ENCODE measurements around the gene SSPN. TPM values are rescaled to one million over a fixed set of nuclear protein-coding genes. Genes with fewer than 3 reads are reported as not detected.
"Not testable (repeated sequence)": the region's sequence is repeated elsewhere in the genome, so short reads cannot be mapped to it uniquely, and the experiment has no call there.

The SSPN gene
- total RNA-seq, 1 experiment from 2014 or later: 0.31 TPM

- no peak overlapping the region for H3K4me3 ChIP-seq (ENCODE audit: insufficient read depth, low read depth, low read length)
- H3K36me3 ChIP-seq (replicated peaks; ENCODE audit: control insufficient read depth, insufficient read depth, low read length): no peaks in the 10 kb centered on the region
- peaks cover 15% of the 10 kb centered on the region for H3K27me3 ChIP-seq (ENCODE audit: control insufficient read depth, insufficient read depth, low read length)
- DNase-seq: no peak
Observed at GRCh38 chr12:26231470-26231869, 36.1 kb downstream of the SSPN start.

DNA sequence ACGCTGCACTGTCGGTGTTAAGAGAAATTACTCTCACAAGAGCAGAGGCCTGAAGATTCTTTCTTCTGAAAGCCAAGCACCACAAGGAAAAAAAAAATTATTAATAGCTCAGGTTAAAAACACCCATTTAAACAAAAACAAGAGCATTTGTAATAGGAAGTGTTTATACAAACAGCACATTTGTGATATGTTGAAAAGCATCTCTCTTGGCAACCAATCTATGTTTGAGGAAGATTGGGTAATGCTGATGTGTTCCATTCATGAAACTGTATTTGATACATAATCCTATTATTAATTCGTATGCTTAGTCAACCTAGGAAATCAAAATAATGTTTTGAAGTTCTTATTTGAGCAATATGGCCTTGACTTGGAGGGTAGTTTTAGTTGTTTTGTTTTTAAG is 36.5 kb downstream of the SSPN start:
- peaks cover 10% of the 10 kb centered on the region for H3K27me3 ChIP-seq (ENCODE audit: control insufficient read depth, insufficient read depth, low read length)
- H3K36me3 ChIP-seq (replicated peaks; ENCODE audit: control insufficient read depth, insufficient read depth, low read length): no peaks in the 10 kb centered on the region
- no peak for DNase-seq
- H3K4me3 ChIP-seq (ENCODE audit: insufficient read depth, low read depth, low read length): no peak overlapping the region

DNA sequence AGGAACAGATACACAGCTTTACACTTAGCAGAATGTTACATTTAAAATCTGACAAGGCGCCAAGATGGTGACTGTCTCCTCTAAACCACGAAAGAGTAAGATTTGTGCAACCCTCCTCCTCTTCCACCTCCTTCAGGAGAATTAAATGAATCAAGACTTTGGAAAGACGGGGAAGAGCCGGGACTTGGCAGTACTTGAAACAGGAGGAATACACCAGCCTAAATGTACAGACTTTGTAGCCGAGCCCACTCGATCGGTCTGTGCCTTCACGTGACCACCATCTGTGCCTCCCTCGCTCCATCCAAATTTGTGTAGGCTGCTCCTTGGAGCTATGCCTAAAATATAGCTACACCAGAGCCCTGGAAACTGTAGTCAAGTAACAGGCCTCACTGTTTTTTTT is 38.3 kb downstream of the SSPN start:
- Histone ChIP-seq H3K36me3 (replicated peaks; ENCODE audit: control insufficient read depth, insufficient read depth, low read length) (no peaks in the 10 kb centered on the region), H3K27me3 (ENCODE audit: control insufficient read depth, insufficient read depth, low read length) (no peaks in the 10 kb centered on the region), H3K4me3 (ENCODE audit: insufficient read depth, low read depth, low read length) (no peak overlapping the region)
- DNase-seq: no peak

GRCh38 chr12:26235465-26235864 is 40.1 kb downstream of the SSPN start:
- not testable (repeated sequence) for H3K27me3 ChIP-seq (ENCODE audit: control insufficient read depth, insufficient read depth, low read length); H3K36me3 ChIP-seq (replicated peaks; ENCODE audit: control insufficient read depth, insufficient read depth, low read length); H3K4me3 ChIP-seq (ENCODE audit: insufficient read depth, low read depth, low read length); DNase-seq

DNA sequence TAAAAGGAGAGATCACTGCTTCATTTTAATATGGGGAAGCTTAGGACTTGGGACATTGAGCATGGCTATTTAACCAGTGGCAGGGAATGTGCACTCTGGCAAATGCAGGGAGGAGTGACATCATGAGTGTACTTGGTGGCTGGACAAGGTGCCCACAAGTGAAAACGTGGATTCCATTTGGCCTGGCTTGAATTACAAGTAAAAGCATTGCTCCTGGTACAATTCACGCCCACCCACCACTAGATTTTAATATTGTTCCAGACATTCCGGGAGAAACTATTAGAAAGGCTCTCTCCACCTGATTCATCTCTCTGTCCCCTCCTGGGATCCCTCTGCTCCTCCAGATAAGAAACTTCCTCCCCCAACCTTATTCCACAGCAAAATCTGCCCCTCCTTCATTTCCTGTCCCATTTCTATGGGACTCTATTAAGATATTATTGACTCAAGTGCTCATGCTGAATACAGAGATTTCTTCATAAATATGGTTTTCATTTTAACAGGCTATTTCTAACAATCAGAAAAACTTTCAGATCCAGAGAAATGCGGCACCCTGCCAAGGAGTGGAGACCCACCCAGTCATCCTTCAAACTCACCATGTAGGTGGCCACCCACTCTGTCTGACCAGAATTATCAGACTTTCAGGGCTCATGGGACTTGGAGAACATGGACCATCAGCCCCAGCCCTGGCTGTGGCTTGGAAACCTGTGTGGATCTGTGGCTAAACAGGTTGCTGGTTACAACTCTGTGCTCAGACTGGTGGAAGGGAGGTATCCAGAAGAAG is 43.2 kb downstream of the SSPN start:
- Histone ChIP-seq H3K4me3 (ENCODE audit: insufficient read depth, low read depth, low read length) (no peak overlapping the region), H3K36me3 (replicated peaks; ENCODE audit: control insufficient read depth, insufficient read depth, low read length) (no peaks in the 10 kb centered on the region), H3K27me3 (ENCODE audit: control insufficient read depth, insufficient read depth, low read length) (no peaks in the 10 kb centered on the region)
- no peak for DNase-seq

GRCh38 chr12:26239122-26239851 is 43.9 kb downstream of the SSPN start:
- H3K27me3 ChIP-seq (ENCODE audit: control insufficient read depth, insufficient read depth, low read length): no peaks in the 10 kb centered on the region
- no peaks in the 10 kb centered on the region for H3K36me3 ChIP-seq (replicated peaks; ENCODE audit: control insufficient read depth, insufficient read depth, low read length)
- H3K4me3 ChIP-seq (ENCODE audit: insufficient read depth, low read depth, low read length): no peak overlapping the region
- DNase-seq: no peak

DNA sequence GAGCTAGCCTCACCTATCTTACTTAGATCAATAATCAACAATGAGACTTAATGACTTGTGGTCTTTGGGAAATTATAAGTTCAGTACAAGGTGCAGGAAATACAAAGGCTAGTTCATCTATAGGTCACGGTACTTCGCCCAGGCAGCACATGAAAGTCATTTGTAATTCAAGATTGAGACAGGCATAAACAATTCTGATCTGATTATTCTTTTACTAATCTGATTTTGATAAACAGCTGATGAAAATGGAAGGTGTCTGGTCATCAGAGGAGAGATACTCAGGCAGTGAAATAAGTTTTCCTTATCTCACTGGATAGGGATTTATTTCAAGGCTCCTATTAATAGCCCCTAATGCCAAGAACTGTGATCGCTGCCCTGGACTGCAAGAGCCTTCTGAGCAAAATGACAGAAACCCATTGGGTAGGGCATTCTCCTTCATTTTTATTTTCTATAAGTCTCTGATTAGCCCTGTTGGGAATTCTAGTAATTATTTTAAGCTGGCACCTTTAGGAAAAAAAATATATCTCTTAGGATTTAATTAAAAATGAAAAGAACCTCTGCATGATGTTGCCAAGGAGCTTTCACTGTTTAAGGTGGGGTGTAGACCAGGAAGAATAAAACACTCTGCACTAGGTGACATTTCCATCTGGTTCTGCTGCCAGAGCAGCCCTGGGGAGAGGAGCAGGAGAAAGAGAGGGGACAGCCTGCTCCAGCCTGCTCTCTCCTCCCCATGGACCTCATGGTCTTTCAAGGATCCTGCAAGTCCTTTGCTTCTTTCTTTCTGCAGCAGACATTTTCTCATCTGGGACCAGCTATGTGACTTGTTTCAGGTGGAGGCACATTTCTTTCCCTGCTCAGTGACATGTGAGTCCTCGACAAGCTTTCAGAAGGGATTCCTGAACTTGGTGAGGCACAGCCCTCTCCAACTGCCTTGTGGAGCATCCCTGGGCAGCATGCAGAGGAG is 44.8 kb downstream of the SSPN start:
- H3K4me3 ChIP-seq (ENCODE audit: insufficient read depth, low read depth, low read length): no peak overlapping the region
- H3K27me3 ChIP-seq (ENCODE audit: control insufficient read depth, insufficient read depth, low read length): no peaks in the 10 kb centered on the region
- DNase-seq: no peak

DNA sequence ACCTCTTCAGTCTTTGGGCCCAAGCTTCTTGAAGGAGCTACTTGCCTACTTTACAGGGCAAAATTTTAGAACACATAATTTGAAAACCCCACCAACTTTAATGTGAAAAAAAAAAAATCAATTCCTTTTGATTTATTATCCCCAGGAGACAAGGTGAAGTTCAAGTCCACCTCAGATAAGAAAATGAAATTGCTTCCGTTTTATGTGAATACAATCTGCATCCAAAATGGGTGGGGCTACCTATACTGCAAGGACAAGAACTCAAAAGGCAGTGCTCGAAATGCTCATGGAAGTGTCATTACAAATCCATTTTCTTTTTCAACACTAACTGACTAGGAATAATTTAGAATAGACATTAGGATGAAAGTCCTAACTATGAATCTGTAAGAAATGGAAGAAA is 45.7 kb downstream of the SSPN start:
- DNase-seq: no peak
- H3K27me3 ChIP-seq (ENCODE audit: control insufficient read depth, insufficient read depth, low read length): no peaks in the 10 kb centered on the region

More for the DNA sequence above, 44.8 kb downstream of the SSPN start:
- H3K36me3 ChIP-seq (replicated peaks; ENCODE audit: control insufficient read depth, insufficient read depth, low read length): no peaks in the 10 kb centered on the region

GRCh38 chr12:26242683-26243082 is 47.3 kb downstream of the SSPN start:
- no peak for DNase-seq
- Histone ChIP-seq H3K27me3 (ENCODE audit: control insufficient read depth, insufficient read depth, low read length) (no peaks in the 10 kb centered on the region), H3K36me3 (replicated peaks; ENCODE audit: control insufficient read depth, insufficient read depth, low read length) (no peaks in the 10 kb centered on the region)

More for the DNA sequence above, 45.7 kb downstream of the SSPN start:
- H3K4me3 ChIP-seq (ENCODE audit: insufficient read depth, low read depth, low read length): no peak overlapping the region
- H3K36me3 ChIP-seq (replicated peaks; ENCODE audit: control insufficient read depth, insufficient read depth, low read length): no peaks in the 10 kb centered on the region

GRCh38 chr12:26244503-26244902 is 49.1 kb downstream of the SSPN start:
- Histone ChIP-seq H3K4me3 (ENCODE audit: insufficient read depth, low read depth, low read length) (no peak overlapping the region), H3K36me3 (replicated peaks; ENCODE audit: control insufficient read depth, insufficient read depth, low read length) (no peaks in the 10 kb centered on the region), H3K27me3 (ENCODE audit: control insufficient read depth, insufficient read depth, low read length) (no peaks in the 10 kb centered on the region)
- no peak for DNase-seq

More at GRCh38 chr12:26242683-26243082, 47.3 kb downstream of the SSPN start:
- no peak overlapping the region for H3K4me3 ChIP-seq (ENCODE audit: insufficient read depth, low read depth, low read length)

- H3K36me3 ChIP-seq (replicated peaks; ENCODE audit: control insufficient read depth, insufficient read depth, low read length): no peaks in the 10 kb centered on the region
- no peaks in the 10 kb centered on the region for H3K27me3 ChIP-seq (ENCODE audit: control insufficient read depth, insufficient read depth, low read length)
- no peak for DNase-seq
- H3K4me3 ChIP-seq (ENCODE audit: insufficient read depth, low read depth, low read length): no peak overlapping the region
Observed at GRCh38 chr12:26245175-26245942, 50.0 kb downstream of the SSPN start.

DNA sequence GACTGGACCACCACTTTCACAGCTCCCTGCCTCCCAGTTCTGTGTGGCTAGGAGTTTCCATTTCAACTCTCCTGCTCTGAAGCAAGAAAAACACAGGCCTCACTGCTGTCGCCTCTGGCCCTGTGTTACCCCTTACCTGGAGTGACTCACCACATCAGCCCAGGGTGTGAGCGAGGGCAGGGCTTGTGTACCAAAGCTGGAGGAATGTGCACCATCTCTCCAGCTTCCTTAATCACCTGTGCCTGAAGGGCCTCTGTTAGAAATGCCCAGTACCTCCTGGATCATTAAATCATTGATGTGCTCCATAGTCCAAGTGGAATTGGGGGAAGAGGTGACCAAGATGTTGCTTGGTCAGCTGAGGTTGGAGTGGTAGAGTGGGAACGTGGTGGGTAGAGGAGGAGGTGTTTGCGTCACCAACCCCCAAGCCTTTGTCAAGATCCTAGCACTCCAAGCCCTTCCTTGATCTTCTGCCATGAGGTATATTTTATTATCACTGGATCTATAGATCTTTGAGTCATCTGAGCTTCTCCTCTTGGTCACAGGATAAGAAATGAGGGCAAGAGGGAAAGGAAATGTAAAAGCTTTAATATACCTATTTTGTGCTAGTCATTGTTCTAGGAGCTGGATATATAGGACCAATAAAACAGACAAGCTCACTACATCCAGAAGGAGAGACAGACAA is 51.3 kb downstream of the SSPN start:
- Histone ChIP-seq H3K4me3 (ENCODE audit: insufficient read depth, low read depth, low read length) (no peak overlapping the region), H3K36me3 (replicated peaks; ENCODE audit: control insufficient read depth, insufficient read depth, low read length) (no peaks in the 10 kb centered on the region), H3K27me3 (ENCODE audit: control insufficient read depth, insufficient read depth, low read length) (no peaks in the 10 kb centered on the region)
- DNase-seq: no peak

DNA sequence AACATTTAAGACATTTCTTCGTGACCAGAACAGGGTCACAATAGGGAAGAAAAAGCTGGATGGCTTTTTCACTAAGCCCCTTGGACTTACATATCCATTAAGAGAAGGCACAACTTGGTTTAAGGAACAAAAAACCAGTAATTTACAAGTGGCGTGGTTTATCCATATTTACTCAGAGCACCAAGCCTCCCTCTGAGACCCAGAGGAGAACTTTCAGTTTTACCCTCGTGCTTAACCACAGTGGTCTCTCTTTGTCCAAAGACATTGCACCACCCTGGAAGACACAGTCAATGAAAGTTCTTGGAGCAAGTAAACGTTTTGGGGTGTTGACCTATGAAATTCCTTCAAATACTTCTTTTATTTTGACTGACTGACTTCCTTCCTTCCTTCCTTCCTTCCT is 52.5 kb downstream of the SSPN start:
- H3K27me3 ChIP-seq (ENCODE audit: control insufficient read depth, insufficient read depth, low read length): no peaks in the 10 kb centered on the region
- no peak for DNase-seq
- H3K4me3 ChIP-seq (ENCODE audit: insufficient read depth, low read depth, low read length): no peak overlapping the region
- H3K36me3 ChIP-seq (replicated peaks; ENCODE audit: control insufficient read depth, insufficient read depth, low read length): no peaks in the 10 kb centered on the region
